Measurements from ENCODE around the gene BTBD16. TPM values are rescaled to one million over a fixed set of nuclear protein-coding genes. Genes with fewer than 3 reads are reported as not detected.

Gene BTBD16
- total and polyA plus RNA-seq, 2 donors from 2014 or later, result 0.34 to 1.2 TPM

DNA sequence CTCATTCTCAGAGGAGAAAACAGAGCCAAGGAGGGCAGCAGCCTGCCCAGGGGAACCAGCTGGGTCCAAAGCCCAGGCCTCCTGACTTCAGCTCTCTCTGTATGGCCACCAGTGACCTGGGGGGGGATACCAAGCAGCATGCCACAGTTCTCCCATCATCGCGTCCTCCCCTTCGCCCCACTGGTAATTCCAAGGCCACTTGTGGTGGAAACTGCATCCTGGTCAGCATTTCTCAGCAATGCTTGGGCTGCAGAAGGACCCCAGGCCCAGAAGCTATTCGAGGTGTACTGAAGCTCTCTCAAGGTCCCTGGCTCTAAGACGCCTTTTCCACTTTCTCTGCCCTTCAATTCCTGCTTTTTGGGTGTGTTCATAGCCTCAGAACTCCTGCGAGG lies 27.1 kb downstream of the BTBD16 start:
- Histone ChIP-seq H3K4me1 (ENCODE audit: control insufficient read depth in 2 of 3, insufficient read depth in 2 of 3, low read depth in 1 of 3, low read length in 3 of 3) (no peaks in the 10 kb centered on the region), H3K9ac (ENCODE audit: low read length in 3 of 3) (no peak overlapping the region), H3K36me3 (ENCODE audit: control insufficient read depth in 2 of 3, insufficient read depth in 3 of 3, low read length in 3 of 3) (no peaks in the 10 kb centered on the region), H3K4me3 (ENCODE audit: low read length in 3 of 3) (no peak overlapping the region), H3K9me3 (ENCODE audit: control insufficient read depth in 2 of 3, insufficient read depth in 1 of 3, low read length in 3 of 3) (no peaks in the 10 kb centered on the region), H3K27ac (ENCODE audit: low read depth in 2 of 2, low read length in 2 of 2) (no peak overlapping the region), H3K27me3 (ENCODE audit: control insufficient read depth, insufficient read depth, low read length) (no peaks in the 10 kb centered on the region)
- intact Hi-C loops (cut with DNase I), result loop anchor here (5.0 to 10.0 kb wide), 2 partner anchors 147 to 269 kb away; no protein-coding TSS in a partner anchor
- TF ChIP-seq, protein P1, sequence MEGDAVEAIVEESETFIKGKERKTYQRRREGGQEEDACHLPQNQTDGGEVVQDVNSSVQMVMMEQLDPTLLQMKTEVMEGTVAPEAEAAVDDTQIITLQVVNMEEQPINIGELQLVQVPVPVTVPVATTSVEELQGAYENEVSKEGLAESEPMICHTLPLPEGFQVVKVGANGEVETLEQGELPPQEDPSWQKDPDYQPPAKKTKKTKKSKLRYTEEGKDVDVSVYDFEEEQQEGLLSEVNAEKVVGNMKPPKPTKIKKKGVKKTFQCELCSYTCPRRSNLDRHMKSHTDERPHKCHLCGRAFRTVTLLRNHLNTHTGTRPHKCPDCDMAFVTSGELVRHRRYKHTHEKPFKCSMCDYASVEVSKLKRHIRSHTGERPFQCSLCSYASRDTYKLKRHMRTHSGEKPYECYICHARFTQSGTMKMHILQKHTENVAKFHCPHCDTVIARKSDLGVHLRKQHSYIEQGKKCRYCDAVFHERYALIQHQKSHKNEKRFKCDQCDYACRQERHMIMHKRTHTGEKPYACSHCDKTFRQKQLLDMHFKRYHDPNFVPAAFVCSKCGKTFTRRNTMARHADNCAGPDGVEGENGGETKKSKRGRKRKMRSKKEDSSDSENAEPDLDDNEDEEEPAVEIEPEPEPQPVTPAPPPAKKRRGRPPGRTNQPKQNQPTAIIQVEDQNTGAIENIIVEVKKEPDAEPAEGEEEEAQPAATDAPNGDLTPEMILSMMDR (IDR thresholded peaks at IDR 0.05; ENCODE audit: borderline replicate concordance, extremely low read depth, insufficient read depth), result no peak
- FAIRE-seq, result no peak
- DNase-seq, result no peak

DNA sequence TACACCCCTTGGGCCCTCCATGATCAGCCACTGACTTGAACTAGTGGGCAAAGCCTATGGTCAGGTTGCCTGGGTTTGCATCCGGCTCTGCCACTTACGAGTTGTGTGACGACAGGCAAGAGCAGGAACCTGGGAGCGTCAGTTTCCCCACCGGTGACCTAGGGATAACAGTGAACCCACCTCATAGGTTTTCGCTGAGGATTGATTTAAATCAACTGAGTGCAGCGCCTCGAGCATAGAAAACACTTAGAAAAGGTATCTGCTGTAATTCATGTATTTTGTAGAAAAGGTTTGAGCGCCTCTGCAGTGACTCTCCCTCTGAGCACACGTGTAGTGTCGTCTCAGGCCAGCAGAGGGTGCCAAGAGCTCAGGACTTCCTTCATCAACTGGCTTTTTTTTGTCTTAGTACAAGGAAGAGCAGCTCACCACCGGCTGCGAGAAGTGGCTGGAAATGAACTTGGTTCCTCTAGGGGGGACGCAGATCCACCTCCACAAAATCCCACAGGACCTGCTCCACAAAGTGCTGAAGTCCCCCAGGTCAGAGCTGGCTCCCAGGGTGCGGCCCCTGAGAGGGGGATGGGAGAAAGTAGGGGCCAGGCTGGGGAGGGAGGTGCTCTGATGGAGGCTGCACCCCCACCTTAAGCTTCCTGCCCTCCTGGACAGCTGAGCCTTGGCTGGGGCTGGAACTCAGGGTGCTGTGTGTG lies 27.7 kb downstream of the BTBD16 start:
- DNase-seq (peak; percentile 78 to 92 (median 83)), FAIRE-seq (no peak)
- Histone ChIP-seq H3K4me3 (ENCODE audit: low read length in 3 of 3) (no peak overlapping the region), H3K9ac (ENCODE audit: low read length in 3 of 3) (no peak overlapping the region), H3K36me3 (ENCODE audit: control insufficient read depth in 2 of 3, insufficient read depth in 3 of 3, low read length in 3 of 3) (no peaks in the 10 kb centered on the region), H3K27ac (ENCODE audit: low read depth in 2 of 2, low read length in 2 of 2) (no peak overlapping the region), H3K4me1 (ENCODE audit: control insufficient read depth in 2 of 3, insufficient read depth in 2 of 3, low read depth in 1 of 3, low read length in 3 of 3) (no peaks in the 10 kb centered on the region), H3K9me3 (ENCODE audit: control insufficient read depth in 2 of 3, insufficient read depth in 1 of 3, low read length in 3 of 3) (no peaks in the 10 kb centered on the region), H3K27me3 (ENCODE audit: control insufficient read depth, insufficient read depth, low read length) (no peaks in the 10 kb centered on the region)
- TF ChIP-seq, protein P1 (IDR thresholded peaks at IDR 0.05; ENCODE audit: borderline replicate concordance, extremely low read depth, insufficient read depth), result peak; percentile 97
- intact Hi-C loops (cut with DNase I), result loop anchor here (5.0 to 10.0 kb wide), 2 partner anchors 146 to 269 kb away; no protein-coding TSS in a partner anchor

DNA sequence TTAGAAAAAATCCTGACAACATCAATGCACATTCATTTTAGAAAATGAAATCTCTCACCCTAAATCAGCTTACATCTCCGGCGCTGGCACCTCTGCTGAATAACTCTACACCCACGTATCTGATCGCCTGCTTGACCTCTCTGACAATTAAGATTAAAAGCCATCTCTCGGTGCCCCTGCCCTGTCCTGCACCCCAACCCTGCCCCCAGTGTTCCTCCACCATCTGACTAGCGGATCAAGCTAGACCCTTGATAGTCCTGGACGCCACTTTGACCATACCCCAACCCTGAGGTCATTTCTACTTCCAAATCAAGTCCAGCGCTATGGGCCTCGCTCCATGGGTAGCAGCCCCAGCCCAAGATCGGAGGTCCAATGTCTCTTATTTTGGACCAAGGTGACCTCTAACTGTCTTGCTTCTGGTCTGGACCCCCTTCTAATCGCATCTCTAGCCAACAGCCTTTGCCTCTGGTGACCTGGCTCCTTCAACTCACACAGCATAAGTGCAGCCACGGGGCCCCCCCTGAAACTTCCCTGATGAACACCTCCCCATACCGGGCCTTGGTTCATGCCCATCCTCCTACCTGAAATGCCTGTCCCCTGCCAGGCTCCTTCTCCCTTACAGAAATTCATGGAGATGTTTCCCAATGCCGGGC lies 28.5 kb downstream of the BTBD16 start:
- no peak for FAIRE-seq
- H3K9ac ChIP-seq (ENCODE audit: low read length in 3 of 3), result no peak overlapping the region

More for the DNA sequence above, 28.5 kb downstream of the BTBD16 start:
- Histone ChIP-seq H3K9me3 (ENCODE audit: control insufficient read depth in 2 of 3, insufficient read depth in 1 of 3, low read length in 3 of 3) (no peaks in the 10 kb centered on the region), H3K4me1 (ENCODE audit: control insufficient read depth in 2 of 3, insufficient read depth in 2 of 3, low read depth in 1 of 3, low read length in 3 of 3) (no peaks in the 10 kb centered on the region), H3K27me3 (ENCODE audit: control insufficient read depth, insufficient read depth, low read length) (no peaks in the 10 kb centered on the region), H3K4me3 (ENCODE audit: low read length in 3 of 3) (no peak overlapping the region), H3K27ac (ENCODE audit: low read depth in 2 of 2, low read length in 2 of 2) (no peak overlapping the region), H3K36me3 (ENCODE audit: control insufficient read depth in 2 of 3, insufficient read depth in 3 of 3, low read length in 3 of 3) (no peaks in the 10 kb centered on the region)
- TF ChIP-seq, protein P1 (IDR thresholded peaks at IDR 0.05; ENCODE audit: borderline replicate concordance, extremely low read depth, insufficient read depth), result no peak
- no peak for DNase-seq
- intact Hi-C loops (cut with DNase I), result loop anchor here (5.0 to 10.0 kb wide), 2 partner anchors 145 to 268 kb away; no protein-coding TSS in a partner anchor
